WERI-Rb-1 (cell line): ENCODE measurements around the gene CIITA.
A peak's percentile ranks its signal among the peaks of the same experiment; 100 is the strongest.

Experiments
- DNase-seq: peaks from one replicate; pipeline ENCODE4 v3.0.0-alpha.2; 2020
- H3K27ac ChIP-seq: fragments of 250-450 bp; sonication (Bioruptor Pico); 2 replicates; pipeline ENCODE4 v1.5.1; 2020; ENCODE audit warnings: mild to moderate bottlenecking, moderate library complexity
- H3K27me3 ChIP-seq: fragments of 250-450 bp; sonication (Bioruptor Pico); 2 replicates; pipeline ENCODE4 v1.5.1; 2021; ENCODE audit warnings: mild to moderate bottlenecking, low read depth, moderate library complexity; ENCODE audit not compliant: insufficient read depth, severe bottlenecking
- H3K36me3 ChIP-seq: fragments of 250-450 bp; sonication (Bioruptor Pico); 2 replicates; pipeline ENCODE4 v1.5.1; 2020; ENCODE audit warnings: mild to moderate bottlenecking, moderate library complexity
- H3K4me3 ChIP-seq: 2 replicates; pipeline ENCODE4 v1.5.1; 2011; ENCODE audit warnings: low read depth, mild to moderate bottlenecking, control low read depth, low read length
- H3K9me3 ChIP-seq: fragments of 250-450 bp; sonication (Bioruptor Pico); 2 replicates; pipeline ENCODE4 v1.5.1; 2021; ENCODE audit warnings: mild to moderate bottlenecking, moderate library complexity; ENCODE audit not compliant: severe bottlenecking
- TF ChIP-seq, protein P1 (sequence below): IDR thresholded peaks from 2 replicates; pipeline ENCODE4 v1.5.1; 2011; ENCODE audit warnings: low read depth, mild to moderate bottlenecking, control low read depth, inconsistent platforms, low read length

Gene CIITA

DNA sequence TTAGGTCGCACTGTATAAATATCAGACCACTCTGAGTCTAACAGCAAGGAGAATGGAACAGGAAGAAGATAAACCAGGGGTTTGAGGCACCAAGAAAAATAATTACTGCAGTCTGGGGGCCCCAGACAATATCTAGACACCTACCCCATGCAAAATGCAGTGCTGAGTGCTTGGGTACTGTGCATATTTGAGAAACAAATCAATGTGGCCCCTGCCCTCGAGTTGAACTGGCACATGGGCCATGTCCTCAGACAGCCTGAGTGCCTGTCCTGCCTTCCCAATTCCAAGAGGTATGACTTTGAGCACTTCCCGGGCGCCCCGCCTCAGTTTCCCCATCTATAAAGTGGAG lies 6.2 kb upstream of the CIITA start:
- no peaks in the 10 kb centered on the region for H3K9me3 ChIP-seq
- no peak overlapping the region for H3K27ac ChIP-seq
- TF ChIP-seq, protein P1, sequence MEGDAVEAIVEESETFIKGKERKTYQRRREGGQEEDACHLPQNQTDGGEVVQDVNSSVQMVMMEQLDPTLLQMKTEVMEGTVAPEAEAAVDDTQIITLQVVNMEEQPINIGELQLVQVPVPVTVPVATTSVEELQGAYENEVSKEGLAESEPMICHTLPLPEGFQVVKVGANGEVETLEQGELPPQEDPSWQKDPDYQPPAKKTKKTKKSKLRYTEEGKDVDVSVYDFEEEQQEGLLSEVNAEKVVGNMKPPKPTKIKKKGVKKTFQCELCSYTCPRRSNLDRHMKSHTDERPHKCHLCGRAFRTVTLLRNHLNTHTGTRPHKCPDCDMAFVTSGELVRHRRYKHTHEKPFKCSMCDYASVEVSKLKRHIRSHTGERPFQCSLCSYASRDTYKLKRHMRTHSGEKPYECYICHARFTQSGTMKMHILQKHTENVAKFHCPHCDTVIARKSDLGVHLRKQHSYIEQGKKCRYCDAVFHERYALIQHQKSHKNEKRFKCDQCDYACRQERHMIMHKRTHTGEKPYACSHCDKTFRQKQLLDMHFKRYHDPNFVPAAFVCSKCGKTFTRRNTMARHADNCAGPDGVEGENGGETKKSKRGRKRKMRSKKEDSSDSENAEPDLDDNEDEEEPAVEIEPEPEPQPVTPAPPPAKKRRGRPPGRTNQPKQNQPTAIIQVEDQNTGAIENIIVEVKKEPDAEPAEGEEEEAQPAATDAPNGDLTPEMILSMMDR, result no peak
- H3K27me3 ChIP-seq, result no peaks in the 10 kb centered on the region
- H3K4me3 ChIP-seq, result no peak overlapping the region
- DNase-seq, result no peak
- H3K36me3 ChIP-seq, result no peaks in the 10 kb centered on the region

DNA sequence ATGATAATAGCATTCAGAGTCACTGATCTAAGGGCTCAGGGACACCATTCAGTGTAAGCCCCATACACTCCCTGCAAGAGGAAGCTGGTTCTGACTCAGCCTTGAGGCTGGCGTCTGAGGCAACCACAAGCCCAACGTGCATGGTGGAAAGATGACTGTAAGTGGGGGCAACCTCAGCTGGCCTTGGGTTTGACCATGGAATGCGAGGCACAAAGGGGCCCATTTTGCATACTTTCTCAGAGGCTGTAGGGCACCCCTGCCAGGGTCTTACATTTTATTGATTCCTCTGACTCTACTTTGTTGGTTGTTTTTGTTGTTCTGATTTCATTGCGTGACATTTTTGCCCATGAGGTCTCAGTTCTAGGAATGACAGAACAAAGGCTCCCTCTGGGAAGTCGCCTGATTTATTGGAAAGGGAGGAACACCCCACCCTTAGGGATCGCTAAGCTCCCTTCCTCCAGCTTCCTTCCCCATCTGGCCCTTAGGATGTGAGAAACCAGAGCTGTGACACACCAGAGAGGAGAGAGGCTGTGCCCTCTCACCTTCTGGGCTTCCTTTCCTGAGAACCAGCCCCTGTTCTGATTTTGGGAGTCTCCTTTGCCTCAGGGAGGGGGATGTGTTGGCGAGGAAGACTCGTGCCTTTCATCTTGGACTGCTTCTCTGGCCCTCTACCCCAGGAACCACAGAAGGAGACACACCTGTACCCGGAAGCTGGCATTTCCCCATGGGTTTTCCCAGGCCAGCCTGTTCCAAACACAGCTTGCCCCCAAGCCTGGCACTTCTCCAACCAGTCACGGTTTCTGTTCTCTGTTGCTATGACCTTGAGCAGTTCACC lies 5.6 kb upstream of the CIITA start:
- H3K27ac ChIP-seq, result no peak overlapping the region
- DNase-seq, result peak; percentile 23
- TF ChIP-seq, protein P1, result no peak
- H3K9me3 ChIP-seq, result no peaks in the 10 kb centered on the region
- no peak overlapping the region for H3K4me3 ChIP-seq
- H3K36me3 ChIP-seq, result no peaks in the 10 kb centered on the region
- H3K27me3 ChIP-seq, result no peaks in the 10 kb centered on the region

DNA sequence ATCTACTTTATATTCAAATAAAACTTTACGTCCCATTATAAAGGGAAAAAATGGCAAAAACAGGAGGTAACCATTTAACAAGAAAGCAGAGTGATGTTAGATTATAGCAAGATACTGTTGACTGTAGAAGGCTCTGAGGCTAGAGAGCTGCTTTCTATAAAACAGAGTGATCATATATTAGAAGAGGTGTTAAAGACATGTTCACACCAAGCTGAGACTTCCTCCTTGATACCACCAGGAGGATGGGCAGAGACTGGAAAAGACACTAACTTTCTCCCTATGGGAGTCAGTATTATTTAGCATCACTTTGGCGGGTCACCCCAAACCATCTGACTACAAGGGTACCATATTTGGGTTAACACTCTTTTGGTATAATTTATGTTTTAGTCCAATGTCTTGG lies 687 bp upstream of the CIITA start:
- no peak for DNase-seq
- TF ChIP-seq, protein P1, result no peak
- Histone ChIP-seq H3K9me3 (no peaks in the 10 kb centered on the region), H3K27ac (no peak overlapping the region), H3K4me3 (no peak overlapping the region), H3K36me3 (no peaks in the 10 kb centered on the region), H3K27me3 (peaks cover 6% of the 10 kb centered on the region)

DNA sequence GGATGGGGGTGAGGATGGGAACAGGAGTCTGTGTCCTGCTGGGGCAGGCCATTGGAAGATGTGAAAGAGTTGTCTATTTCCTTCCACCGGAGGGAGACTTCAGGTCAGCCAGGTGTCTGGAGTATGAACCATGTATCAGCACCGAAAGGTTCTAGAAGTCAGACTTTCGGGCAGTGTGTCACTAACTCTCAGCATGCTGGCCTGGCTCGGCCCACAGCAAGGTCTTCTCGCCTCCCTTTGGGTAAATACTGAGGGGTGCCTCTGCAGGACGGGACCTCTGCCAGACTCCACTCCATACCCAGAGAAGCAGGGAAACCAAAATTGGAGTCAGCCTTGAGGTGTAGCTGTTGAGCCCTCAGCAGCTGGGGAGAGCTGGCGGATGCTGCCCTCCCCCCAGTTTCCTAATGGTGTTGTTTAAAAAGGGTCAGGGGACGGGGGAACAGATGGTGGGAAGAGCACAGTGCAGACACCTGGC lies 507 bp downstream of the CIITA start:
- Histone ChIP-seq H3K36me3 (no peaks in the 10 kb centered on the region), H3K27ac (no peak overlapping the region), H3K4me3 (no peak overlapping the region), H3K27me3 (peaks cover 6% of the 10 kb centered on the region), H3K9me3 (no peaks in the 10 kb centered on the region)
- DNase-seq, result no peak
- TF ChIP-seq, protein P1, result peak; percentile 47

DNA sequence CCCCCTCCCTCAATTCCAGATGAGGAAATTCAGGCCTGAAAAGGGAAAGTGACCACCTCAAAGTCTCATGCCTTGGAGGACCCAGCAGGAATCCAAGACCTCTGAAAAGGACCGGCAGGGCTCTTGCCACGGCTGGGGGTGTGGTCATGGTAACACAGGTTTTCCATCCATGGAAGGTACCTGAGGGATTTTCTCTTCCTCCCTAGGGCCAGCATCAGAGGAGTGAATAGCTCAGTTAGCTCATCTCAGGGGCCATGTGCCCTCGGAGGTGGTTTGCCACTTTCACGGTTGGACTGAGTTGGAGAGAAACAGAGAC lies 1.3 kb downstream of the CIITA start:
- no peak overlapping the region for H3K4me3 ChIP-seq
- no peaks in the 10 kb centered on the region for H3K9me3 ChIP-seq
- H3K27ac ChIP-seq, result no peak overlapping the region
- no peak for DNase-seq
- no peaks in the 10 kb centered on the region for H3K36me3 ChIP-seq
- TF ChIP-seq, protein P1, result no peak
- peaks cover 6% of the 10 kb centered on the region for H3K27me3 ChIP-seq
